Stimulated activated CD4-positive, alpha-beta T cell treated with anti-CD3 and anti-CD28 coated beads, TNF-alpha, amount 100 ng/mL, for 1 hour (primary cell): ENCODE results near the gene ASPA.
"Not testable (repeated sequence)": the region's sequence is repeated elsewhere in the genome, so short reads cannot be mapped to it uniquely, and the experiment has no call there.

Experiments used
- DNase-seq, 3 donors: peaks; one replicate each; pipeline ENCODE4 v3.0.0-alpha.2; 2020; ENCODE audit warnings: low read depth in 3 of 3, low spot score in 1 of 3

ASPA gene

GRCh38 chr17:3507071-3507470 lies 31.3 kb downstream of the ASPA start:
- no peak for DNase-seq

GRCh38 chr17:3507869-3508268 lies 32.1 kb downstream of the ASPA start:
- no peak for DNase-seq

DNA sequence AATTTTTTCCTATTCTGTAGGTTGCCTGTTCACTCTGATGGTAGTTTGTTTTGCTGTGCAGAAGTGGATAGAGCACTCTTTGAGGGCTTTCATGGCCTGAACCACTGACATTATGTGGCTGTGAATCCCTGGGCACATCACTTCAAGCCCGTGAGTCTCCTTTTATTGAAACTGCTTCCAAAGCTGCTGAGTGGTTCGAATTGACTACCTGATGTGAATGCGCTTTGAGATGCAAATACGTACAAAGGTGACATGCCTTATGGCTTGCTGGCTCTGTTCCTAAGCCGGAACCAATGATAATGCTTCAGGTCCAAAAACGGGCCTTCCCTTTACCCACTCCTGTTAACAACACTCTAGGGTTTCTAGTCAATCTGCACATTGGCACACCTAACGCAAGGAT lies 34.3 kb downstream of the ASPA start:
- DNase-seq, result no peak

DNA sequence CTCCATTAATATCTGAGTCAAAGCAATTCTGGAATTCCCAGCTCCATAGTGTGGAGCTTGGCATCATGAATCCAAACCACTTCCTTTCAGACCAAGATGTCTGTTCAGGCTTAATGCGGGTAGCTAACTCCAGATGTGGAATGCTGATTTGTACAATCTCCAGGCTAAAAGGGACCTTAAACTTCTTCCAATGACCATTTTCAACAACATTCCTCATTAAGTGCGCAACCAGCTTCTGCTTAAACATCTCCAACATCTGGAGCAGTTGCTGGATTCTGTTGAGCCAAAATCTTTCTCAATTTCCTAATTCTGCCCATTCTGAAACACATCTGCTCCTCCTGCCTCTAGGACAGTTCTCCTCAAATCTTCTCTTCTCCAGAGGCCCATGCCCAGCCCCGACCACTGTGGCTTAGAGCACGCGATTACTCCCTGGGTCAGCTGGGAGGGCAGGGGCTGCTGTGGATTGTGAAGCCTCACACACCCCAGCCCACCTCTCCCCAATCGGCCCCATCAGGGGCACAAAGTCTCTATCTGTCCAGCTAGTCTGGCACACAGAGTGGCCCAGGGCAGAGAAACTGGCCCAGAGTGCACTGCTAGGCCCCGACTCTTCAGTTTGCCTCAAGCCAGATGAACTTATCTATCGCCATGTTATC lies 36.2 kb downstream of the ASPA start:
- DNase-seq, result no peak

- DNase-seq, result no peak
Measured at GRCh38 chr17:3512505-3513171, 36.8 kb downstream of the ASPA start.

- no peak for DNase-seq
Measured at GRCh38 chr17:3513305-3514035, 37.7 kb downstream of the ASPA start.

- not testable (repeated sequence) for DNase-seq
Measured at GRCh38 chr17:3514167-3514566, 38.4 kb downstream of the ASPA start.

DNA sequence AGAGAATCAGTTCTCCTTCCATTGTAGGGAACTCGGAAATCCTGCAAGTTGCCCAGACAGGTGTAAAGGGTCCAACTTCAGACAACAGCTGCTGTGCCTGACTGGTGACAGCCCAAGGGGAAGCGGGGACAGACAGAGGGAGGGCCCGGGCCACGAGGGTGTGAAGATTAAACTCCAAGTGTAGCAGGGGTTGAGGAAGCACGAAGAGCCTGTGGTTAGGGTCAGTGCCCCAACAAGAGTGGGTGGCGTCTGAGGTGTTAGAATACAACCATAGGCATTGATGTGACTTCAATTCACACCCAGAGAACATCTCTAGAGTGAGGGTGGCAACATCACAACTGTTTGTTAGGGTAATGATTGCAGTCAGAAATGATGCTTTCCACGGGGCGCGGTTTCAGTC lies 39.1 kb downstream of the ASPA start:
- no peak for DNase-seq

GRCh38 chr17:3519472-3519871 lies 43.7 kb downstream of the ASPA start:
- DNase-seq, result not testable (repeated sequence)

DNA sequence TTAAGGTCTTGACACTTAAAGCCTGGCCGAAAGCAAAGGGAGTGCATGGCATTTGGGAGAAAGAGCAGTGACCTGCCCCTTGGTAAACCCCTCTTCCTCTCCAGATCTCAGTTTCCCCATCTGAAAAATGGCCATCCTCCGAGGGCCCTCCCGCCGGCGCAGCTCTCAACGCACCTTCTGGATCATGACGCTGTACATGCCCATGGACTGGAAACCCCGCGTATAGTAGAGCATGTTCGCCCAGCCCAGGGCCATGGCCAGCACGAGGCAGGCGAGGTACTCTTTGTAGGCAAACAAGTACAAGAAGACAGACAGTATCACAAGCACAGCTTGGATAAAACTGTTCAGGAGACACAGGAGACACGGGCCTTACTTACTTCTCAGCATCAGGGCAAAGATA lies 48.2 kb downstream of the ASPA start:
- no peak for DNase-seq

GRCh38 chr17:3526491-3526890 lies 50.7 kb downstream of the ASPA start:
- DNase-seq, result no peak

DNA sequence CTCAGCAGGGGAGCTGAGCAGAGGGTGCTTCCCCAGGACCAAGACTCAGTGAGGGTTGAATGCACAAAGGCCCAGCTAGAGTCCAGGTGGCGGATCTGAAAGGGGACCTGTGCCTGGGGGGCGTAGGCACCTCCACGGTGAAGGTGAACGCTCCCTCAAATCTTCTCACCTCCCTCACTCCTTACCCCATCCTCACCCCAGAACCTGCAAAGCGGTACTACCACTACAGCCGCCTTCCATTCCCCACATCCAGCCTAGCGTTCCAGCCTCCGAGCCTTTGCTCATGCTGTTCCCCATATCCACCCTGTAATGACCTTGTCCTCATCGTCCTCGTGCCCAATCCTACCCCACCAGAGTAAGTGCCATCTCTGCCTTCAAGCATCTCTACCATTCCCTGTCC lies 51.2 kb downstream of the ASPA start:
- DNase-seq, result no peak

- no peak for DNase-seq
Measured at GRCh38 chr17:3527468-3527867, 51.7 kb downstream of the ASPA start.

DNA sequence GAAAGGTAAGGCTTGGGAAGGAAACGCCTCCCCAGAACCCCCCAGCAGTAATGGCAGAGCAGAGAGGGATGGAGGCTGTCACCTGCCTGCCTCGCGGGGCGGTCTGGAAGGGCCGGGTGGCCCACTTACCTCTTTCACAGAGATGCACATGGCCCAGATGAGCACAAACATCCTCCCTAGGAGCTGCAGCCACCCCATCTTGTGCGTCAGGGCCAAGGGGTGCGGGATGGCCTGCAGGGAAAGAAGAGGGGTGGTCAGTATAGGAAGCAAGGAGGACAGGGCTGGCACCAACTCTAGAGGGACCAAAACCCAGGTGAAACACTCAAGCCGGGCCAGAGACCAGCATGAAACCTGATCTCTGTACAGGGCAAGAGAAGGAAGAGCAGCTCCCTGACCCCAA lies 52.1 kb downstream of the ASPA start:
- DNase-seq, result no peak

DNA sequence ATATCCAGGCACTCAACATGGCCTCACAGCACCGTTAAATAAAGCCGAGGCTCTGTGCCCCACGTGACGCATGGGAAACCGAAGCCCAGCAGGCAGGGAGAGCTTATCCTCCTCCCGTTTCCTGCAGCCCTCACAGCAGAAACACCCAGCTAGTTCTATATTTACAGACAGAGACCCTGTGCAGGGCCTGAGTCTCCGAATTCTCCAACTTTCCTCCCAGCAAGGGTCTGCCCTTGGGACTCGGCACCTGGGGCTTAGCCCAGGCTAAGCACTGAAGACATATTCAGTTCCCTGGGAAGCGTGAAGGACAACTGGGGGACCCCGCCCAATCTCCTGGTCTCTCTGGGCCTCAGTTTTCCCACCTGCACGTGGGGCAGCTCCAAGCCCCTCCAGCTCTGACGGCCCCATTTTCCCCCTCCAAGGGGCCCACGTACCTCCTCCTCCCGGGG lies 52.6 kb downstream of the ASPA start:
- no peak for DNase-seq

- DNase-seq, result no peak
Measured at GRCh38 chr17:3528880-3529511, 53.2 kb downstream of the ASPA start.

DNA sequence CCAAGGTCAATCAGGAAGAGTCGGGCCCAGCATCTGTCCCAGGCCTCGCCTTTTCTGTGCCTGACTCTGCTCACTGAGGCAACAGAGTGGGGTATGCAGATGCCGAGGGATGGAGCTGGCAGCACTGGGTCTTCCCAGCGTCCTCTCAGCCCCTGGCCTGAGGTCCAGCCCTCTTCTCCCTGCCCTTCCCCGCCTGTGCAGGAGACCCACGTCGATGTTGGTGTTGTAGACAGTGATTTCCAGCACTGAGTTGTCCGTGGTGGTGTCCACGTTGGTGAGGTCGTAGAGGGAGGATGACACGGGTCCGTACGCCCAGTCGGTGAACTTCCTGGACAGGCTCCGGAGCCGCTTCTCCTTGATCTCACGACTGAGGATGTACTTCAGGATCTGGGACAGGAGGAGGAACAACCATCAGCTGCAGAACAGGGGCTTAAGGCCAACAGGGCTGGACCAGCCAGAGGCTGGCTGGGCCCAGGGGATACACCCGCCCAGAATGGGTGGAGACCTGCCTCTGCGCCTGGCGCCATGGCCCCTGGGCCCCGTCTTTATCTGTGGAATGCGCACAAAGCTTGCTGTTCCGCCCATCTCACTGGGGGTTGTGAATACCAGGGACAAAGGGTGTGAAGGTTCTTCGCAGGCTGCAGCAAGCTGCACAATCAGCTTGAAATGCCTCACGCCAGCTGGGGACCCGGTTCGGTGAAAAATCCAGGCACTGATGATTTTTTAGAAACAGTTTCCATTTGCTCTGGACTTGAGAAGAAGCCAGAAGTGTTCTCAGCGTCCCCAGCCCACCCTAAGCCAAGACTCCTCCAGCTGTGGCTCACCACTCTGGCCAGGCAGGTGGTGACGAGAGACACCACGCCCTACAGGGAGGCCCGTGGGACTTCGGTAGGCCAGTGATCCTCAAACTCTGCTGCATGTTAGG lies 54.3 kb downstream of the ASPA start:
- no peak for DNase-seq

GRCh38 chr17:3531266-3532101 lies 55.7 kb downstream of the ASPA start:
- DNase-seq, result no peak

GRCh38 chr17:3532106-3532858 lies 56.5 kb downstream of the ASPA start:
- DNase-seq, result no peak
